ENCODE results near the gene DDA1.
A peak's percentile ranks its signal among the peaks of the same experiment; 100 is the strongest.

Gene DDA1

GRCh38 chr19:17318966-17319365 is 9.6 kb downstream of the DDA1 start:
- Histone ChIP-seq H3K9me3 (ENCODE audit: insufficient read depth, low read depth, low read length) (no peaks in the 10 kb centered on the region), H3K27ac (ENCODE audit: low read depth, low read length) (no peak overlapping the region), H3K4me1 (ENCODE audit: insufficient read depth, low read length) (no peaks in the 10 kb centered on the region), H3K4me3 (ENCODE audit: low read length) (no peak overlapping the region), H3K9ac (ENCODE audit: low read depth, low read length) (no peak overlapping the region), H3K36me3 (ENCODE audit: insufficient read depth, low read length) (peaks cover 57% of the 10 kb centered on the region), H3K27me3 (ENCODE audit: insufficient read depth, low read length) (no peaks in the 10 kb centered on the region)
- WGBS, result 94% methylated on average over 6 of the region's 6 CpGs

- H3K4me3 ChIP-seq (ENCODE audit: low read length), result no peak overlapping the region
- no peak overlapping the region for H3K27ac ChIP-seq (ENCODE audit: low read depth, low read length)
- no peaks in the 10 kb centered on the region for H3K9me3 ChIP-seq (ENCODE audit: insufficient read depth, low read depth, low read length)
- peaks cover 50% of the 10 kb centered on the region for H3K36me3 ChIP-seq (ENCODE audit: insufficient read depth, low read length)
- no peak overlapping the region for H3K9ac ChIP-seq (ENCODE audit: low read depth, low read length)
- no peaks in the 10 kb centered on the region for H3K4me1 ChIP-seq (ENCODE audit: insufficient read depth, low read length)
- WGBS, result 95% methylated on average over 39 of the region's 40 CpGs
- H3K27me3 ChIP-seq (ENCODE audit: insufficient read depth, low read length), result no peaks in the 10 kb centered on the region
Observed at GRCh38 chr19:17319473-17320238, 10.3 kb downstream of the DDA1 start.

DNA sequence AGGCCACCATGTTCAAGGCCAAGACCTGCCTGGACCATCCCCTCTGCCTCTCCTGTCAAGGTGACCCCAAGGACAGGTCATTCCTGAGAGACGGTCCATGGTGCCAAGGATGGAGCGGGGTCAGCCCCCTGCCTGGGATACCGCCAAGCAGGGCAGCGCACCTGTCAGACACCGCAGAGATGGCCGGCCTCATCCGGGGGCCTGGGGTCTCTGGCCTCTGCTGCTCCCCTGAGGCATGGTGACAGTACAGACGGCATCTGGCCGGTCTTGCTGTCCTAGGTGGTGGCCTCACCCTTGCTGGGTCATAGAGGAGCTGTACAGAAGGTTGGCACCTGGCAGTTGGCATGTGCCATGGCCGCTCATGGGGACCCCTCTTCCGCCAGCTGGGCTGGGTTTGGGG is 11.1 kb downstream of the DDA1 start:
- Histone ChIP-seq H3K36me3 (ENCODE audit: insufficient read depth, low read length) (peaks cover 50% of the 10 kb centered on the region), H3K9ac (ENCODE audit: low read depth, low read length) (no peak overlapping the region), H3K27ac (ENCODE audit: low read depth, low read length) (no peak overlapping the region), H3K9me3 (ENCODE audit: insufficient read depth, low read depth, low read length) (no peaks in the 10 kb centered on the region), H3K4me1 (ENCODE audit: insufficient read depth, low read length) (no peaks in the 10 kb centered on the region), H3K27me3 (ENCODE audit: insufficient read depth, low read length) (no peaks in the 10 kb centered on the region), H3K4me3 (ENCODE audit: low read length) (no peak overlapping the region)
- WGBS, result 86% methylated on average over 11 of the region's 11 CpGs

- H3K4me1 ChIP-seq (ENCODE audit: insufficient read depth, low read length), result 0 out of 2 replicates have a peak, but pooled peaks cover 3% of the 10 kb centered on the region
- H3K9me3 ChIP-seq (ENCODE audit: insufficient read depth, low read depth, low read length), result no peaks in the 10 kb centered on the region
- no peaks in the 10 kb centered on the region for H3K27me3 ChIP-seq (ENCODE audit: insufficient read depth, low read length)
- H3K9ac ChIP-seq (ENCODE audit: low read depth, low read length), result no peak overlapping the region
- H3K36me3 ChIP-seq (ENCODE audit: insufficient read depth, low read length), result peaks cover 48% of the 10 kb centered on the region
- no peak overlapping the region for H3K4me3 ChIP-seq (ENCODE audit: low read length)
- WGBS, result 93% methylated on average over 19 of the region's 19 CpGs
- H3K27ac ChIP-seq (ENCODE audit: low read depth, low read length), result 0 out of 2 replicates have a peak overlapping the region, but pooled peaks have one; percentile 35
Observed at GRCh38 chr19:17321655-17322489, 12.5 kb downstream of the DDA1 start.

GRCh38 chr19:17322854-17323253 is 13.5 kb downstream of the DDA1 start:
- peaks cover 48% of the 10 kb centered on the region for H3K36me3 ChIP-seq (ENCODE audit: insufficient read depth, low read length)
- H3K27me3 ChIP-seq (ENCODE audit: insufficient read depth, low read length), result no peaks in the 10 kb centered on the region
- 0 out of 2 replicates have a peak overlapping the region, but pooled peaks have one; percentile 1 for H3K27ac ChIP-seq (ENCODE audit: low read depth, low read length)
- 0 out of 2 replicates have a peak overlapping the region, but pooled peaks have one; percentile 1 for H3K9ac ChIP-seq (ENCODE audit: low read depth, low read length)
- WGBS, result 93% methylated on average over 9 of the region's 10 CpGs
- H3K9me3 ChIP-seq (ENCODE audit: insufficient read depth, low read depth, low read length), result no peaks in the 10 kb centered on the region
- 0 out of 2 replicates have a peak, but pooled peaks cover 4% of the 10 kb centered on the region for H3K4me1 ChIP-seq (ENCODE audit: insufficient read depth, low read length)
- no peak overlapping the region for H3K4me3 ChIP-seq (ENCODE audit: low read length)

GRCh38 chr19:17323300-17323963 is 14.1 kb downstream of the DDA1 start:
- Histone ChIP-seq H3K36me3 (ENCODE audit: insufficient read depth, low read length) (peaks cover 48% of the 10 kb centered on the region), H3K9ac (ENCODE audit: low read depth, low read length) (no peak overlapping the region)

DNA sequence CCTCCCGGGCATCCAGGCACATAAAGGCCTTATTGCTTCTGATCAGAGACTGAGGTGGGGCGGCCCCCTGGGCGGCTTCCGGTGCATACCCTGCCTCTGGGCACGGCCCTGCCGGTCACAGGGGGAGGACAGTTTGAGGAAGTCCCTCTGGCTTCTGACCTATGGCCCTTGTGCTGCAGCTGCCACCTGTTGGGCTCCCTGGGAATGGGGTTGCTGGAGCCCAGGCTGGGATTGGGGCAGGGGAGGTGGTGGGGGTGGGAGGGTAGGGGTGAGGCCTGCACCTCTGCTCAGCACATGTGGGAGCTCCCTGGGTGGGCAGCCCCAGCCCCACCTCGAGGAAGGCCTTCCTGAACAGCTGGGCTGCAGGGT is 14.6 kb downstream of the DDA1 start:
- H3K27me3 ChIP-seq (ENCODE audit: insufficient read depth, low read length), result no peaks in the 10 kb centered on the region; the same call in 1 of the 2 replicates
- no peak overlapping the region for H3K27ac ChIP-seq (ENCODE audit: low read depth, low read length)
- H3K9ac ChIP-seq (ENCODE audit: low read depth, low read length), result no peak overlapping the region
- H3K36me3 ChIP-seq (ENCODE audit: insufficient read depth, low read length), result peaks cover 45% of the 10 kb centered on the region
- WGBS, result 89% methylated on average over 7 of the region's 7 CpGs
- H3K9me3 ChIP-seq (ENCODE audit: insufficient read depth, low read depth, low read length), result no peaks in the 10 kb centered on the region
- H3K4me1 ChIP-seq (ENCODE audit: insufficient read depth, low read length), result 0 out of 2 replicates have a peak, but pooled peaks cover 4% of the 10 kb centered on the region
- no peak overlapping the region for H3K4me3 ChIP-seq (ENCODE audit: low read length)

More at GRCh38 chr19:17323300-17323963, 14.1 kb downstream of the DDA1 start:
- 96% methylated on average over 56 of the region's 56 CpGs for WGBS
- H3K27me3 ChIP-seq (ENCODE audit: insufficient read depth, low read length), result no peaks in the 10 kb centered on the region
- no peak overlapping the region for H3K4me3 ChIP-seq (ENCODE audit: low read length)
- H3K27ac ChIP-seq (ENCODE audit: low read depth, low read length), result no peak overlapping the region
- 0 out of 2 replicates have a peak, but pooled peaks cover 4% of the 10 kb centered on the region for H3K4me1 ChIP-seq (ENCODE audit: insufficient read depth, low read length)
- H3K9me3 ChIP-seq (ENCODE audit: insufficient read depth, low read depth, low read length), result no peaks in the 10 kb centered on the region

DNA sequence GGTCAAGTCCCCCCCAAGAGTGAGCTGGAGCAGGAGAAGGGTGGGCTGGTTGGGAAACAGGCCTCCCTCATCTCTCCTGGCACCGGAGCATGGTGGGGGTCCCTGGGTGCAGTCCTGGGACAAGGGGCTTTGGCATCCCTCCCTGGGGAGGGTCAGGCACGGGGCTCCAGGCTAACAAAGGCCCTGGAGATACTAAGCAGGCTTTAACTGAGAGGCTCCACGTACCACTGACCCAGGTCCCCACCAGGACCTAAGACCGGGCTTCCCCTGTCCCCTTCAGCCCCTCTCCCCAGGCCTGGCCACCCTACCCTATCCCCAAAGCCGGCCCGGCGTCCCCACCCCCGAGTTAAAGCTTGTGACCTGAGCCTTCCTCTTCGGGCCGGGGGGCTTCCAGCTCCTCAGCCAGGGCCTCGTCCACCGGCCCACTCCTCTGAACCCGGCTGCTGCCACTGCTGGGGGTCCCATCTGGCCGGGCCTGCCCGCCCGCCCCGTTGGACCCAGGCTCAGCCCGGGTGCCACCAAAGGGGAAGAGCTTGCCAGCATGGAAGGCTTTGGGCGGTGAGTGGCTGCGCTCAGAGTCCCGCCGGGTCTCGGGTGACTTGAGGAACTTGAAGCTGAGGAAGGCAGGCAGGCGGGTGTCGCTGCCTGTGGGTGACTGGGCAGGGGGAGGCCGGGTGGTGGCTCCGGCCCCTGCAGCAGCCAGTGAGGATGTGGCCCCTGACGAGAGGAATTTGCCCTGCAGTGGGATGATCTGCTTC is 15.2 kb downstream of the DDA1 start:
- WGBS, result 94% methylated on average over 28 of the region's 28 CpGs
- peaks cover 4% of the 10 kb centered on the region for H3K27me3 ChIP-seq (ENCODE audit: insufficient read depth, low read length)
- H3K4me1 ChIP-seq (ENCODE audit: insufficient read depth, low read length), result 0 out of 2 replicates have a peak, but pooled peaks cover 4% of the 10 kb centered on the region
- no peak overlapping the region for H3K27ac ChIP-seq (ENCODE audit: low read depth, low read length)
- H3K36me3 ChIP-seq (ENCODE audit: insufficient read depth, low read length), result peaks cover 40% of the 10 kb centered on the region
- H3K9me3 ChIP-seq (ENCODE audit: insufficient read depth, low read depth, low read length), result no peaks in the 10 kb centered on the region
- no peak overlapping the region for H3K9ac ChIP-seq (ENCODE audit: low read depth, low read length)
- H3K4me3 ChIP-seq (ENCODE audit: low read length), result no peak overlapping the region

DNA sequence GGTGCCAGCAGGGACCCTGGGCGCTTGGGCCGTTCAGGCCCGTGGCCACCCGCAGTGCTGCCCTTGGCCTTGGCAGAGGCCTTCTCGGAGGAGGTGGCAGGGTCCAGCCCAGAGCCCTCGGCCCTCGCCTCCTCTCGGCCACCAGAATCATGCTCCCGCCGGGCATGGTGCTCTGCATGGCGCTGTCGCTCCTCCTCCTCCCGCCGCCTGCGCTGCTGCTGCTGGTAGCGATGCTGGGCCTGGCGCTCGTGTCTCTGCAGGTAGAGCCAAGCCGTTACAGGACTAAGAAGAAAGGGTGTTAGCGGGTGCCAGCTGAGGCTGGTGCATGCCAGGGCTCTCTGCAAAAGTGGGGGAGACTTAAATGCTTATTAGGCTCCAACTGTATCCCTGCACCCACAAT is 15.8 kb downstream of the DDA1 start:
- H3K27ac ChIP-seq (ENCODE audit: low read depth, low read length), result no peak overlapping the region
- no peak overlapping the region for H3K4me3 ChIP-seq (ENCODE audit: low read length)
- 97% methylated on average over 20 of the region's 20 CpGs for WGBS
- peaks cover 7% of the 10 kb centered on the region for H3K27me3 ChIP-seq (ENCODE audit: insufficient read depth, low read length)
- no peak overlapping the region for H3K9ac ChIP-seq (ENCODE audit: low read depth, low read length)
- H3K9me3 ChIP-seq (ENCODE audit: insufficient read depth, low read depth, low read length), result no peaks in the 10 kb centered on the region
- H3K36me3 ChIP-seq (ENCODE audit: insufficient read depth, low read length), result peaks cover 35% of the 10 kb centered on the region
- H3K4me1 ChIP-seq (ENCODE audit: insufficient read depth, low read length), result 0 out of 2 replicates have a peak, but pooled peaks cover 4% of the 10 kb centered on the region

DNA sequence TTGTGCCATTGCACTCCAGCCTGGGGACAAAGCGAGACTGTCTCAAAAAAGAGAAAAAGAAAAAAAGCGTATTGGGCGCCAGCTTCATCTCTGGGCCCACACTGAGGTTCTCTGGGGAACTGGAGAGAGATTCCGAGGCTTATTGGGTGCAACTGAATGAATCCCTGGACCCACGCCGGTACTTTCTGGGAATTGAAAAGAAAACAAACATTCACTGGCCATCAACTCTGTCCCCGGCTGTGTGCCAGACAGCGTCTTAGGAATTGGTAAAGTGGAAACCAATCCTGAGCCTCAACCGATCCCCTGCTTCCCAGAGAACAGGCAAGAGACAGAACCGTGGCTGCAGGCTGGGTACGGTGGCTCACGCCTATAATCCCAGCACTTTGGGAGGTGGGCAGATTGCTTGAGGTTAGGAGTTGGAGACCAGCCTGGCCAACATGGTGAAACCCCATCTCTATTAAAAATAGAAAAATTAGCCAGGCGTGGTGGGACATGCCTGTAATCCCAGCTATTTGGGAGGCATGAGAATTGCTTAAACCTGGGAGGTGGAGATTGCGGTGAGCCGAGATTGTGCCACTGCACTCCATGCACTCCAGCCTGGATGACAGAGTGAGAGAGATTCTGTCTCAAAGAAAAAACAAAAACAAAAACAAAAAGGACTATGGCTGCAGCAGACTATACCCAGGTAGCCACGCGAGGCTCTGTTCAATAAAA is 16.7 kb downstream of the DDA1 start:
- Histone ChIP-seq H3K27ac (ENCODE audit: low read depth, low read length) (no peak overlapping the region; the same call in 1 of the 2 replicates), H3K9me3 (ENCODE audit: insufficient read depth, low read depth, low read length) (no peaks in the 10 kb centered on the region), H3K4me1 (ENCODE audit: insufficient read depth, low read length) (0 out of 2 replicates have a peak, but pooled peaks cover 4% of the 10 kb centered on the region), H3K27me3 (ENCODE audit: insufficient read depth, low read length) (peaks cover 7% of the 10 kb centered on the region), H3K4me3 (ENCODE audit: low read length) (no peak overlapping the region), H3K36me3 (ENCODE audit: insufficient read depth, low read length) (peaks cover 27% of the 10 kb centered on the region), H3K9ac (ENCODE audit: low read depth, low read length) (no peak overlapping the region)
- 96% methylated on average over 17 of the region's 17 CpGs for WGBS
